ENCODE data around the gene TEX50.
"Not testable (repeated sequence)": the region's sequence is repeated elsewhere in the genome, so short reads cannot be mapped to it uniquely, and the experiment has no call there.

The TEX50 gene

GRCh38 chr1:173635116-173635515 is at the start of gene TEX50:
TSS of gene TEX50 (plus strand) at chr1:173635338. CDS start at chr1:173635522, 184 bp downstream.
- no peak for DNase-seq

- DNase-seq, result peak in 1 of 2 experiments; percentile 49
Measured at GRCh38 chr1:173590557-173590956, 44.6 kb upstream of the TEX50 start.

GRCh38 chr1:173591138-173591537 is 44.0 kb upstream of the TEX50 start:
- not testable (repeated sequence) for DNase-seq

GRCh38 chr1:173596097-173596825 is 38.9 kb upstream of the TEX50 start:
- no peak for DNase-seq

- no peak for DNase-seq
Measured at GRCh38 chr1:173601588-173601987, 33.5 kb upstream of the TEX50 start.

- DNase-seq, result no peak
Measured at GRCh38 chr1:173603056-173603591, 32.0 kb upstream of the TEX50 start, which contains the start of gene SLC9C2. TSS of gene SLC9C2 (minus strand) at chr1:173603072. CDS start at chr1:173601776, 1,296 bp downstream.

GRCh38 chr1:173608503-173609216 is 26.5 kb upstream of the TEX50 start:
- DNase-seq, result no peak

GRCh38 chr1:173613086-173613485 is 22.1 kb upstream of the TEX50 start:
- not testable (repeated sequence) for DNase-seq

- no peak for DNase-seq
Measured at GRCh38 chr1:173616859-173617258, 18.3 kb upstream of the TEX50 start.

GRCh38 chr1:173627269-173627668 is 7.9 kb upstream of the TEX50 start:
- no peak for DNase-seq

- no peak for DNase-seq
Measured at GRCh38 chr1:173628888-173629287, 6.2 kb upstream of the TEX50 start.

- not testable (repeated sequence) for DNase-seq
Measured at GRCh38 chr1:173637236-173638042, 2.3 kb downstream of the TEX50 start.

- no peak for DNase-seq
Measured at GRCh38 chr1:173638043-173639021, 3.2 kb downstream of the TEX50 start.

GRCh38 chr1:173639102-173639501 is 4.0 kb downstream of the TEX50 start:
- no peak for DNase-seq

- DNase-seq, result not testable (repeated sequence)
Measured at GRCh38 chr1:173642450-173643139, 7.5 kb downstream of the TEX50 start.

GRCh38 chr1:173646656-173647055 is 11.5 kb downstream of the TEX50 start:
- DNase-seq, result no peak

GRCh38 chr1:173648880-173649605 is 13.9 kb downstream of the TEX50 start:
- no peak for DNase-seq

- DNase-seq, result no peak
Measured at GRCh38 chr1:173660306-173660705, 25.2 kb downstream of the TEX50 start.

- DNase-seq, result no peak
Measured at GRCh38 chr1:173661271-173661670, 26.1 kb downstream of the TEX50 start.

- DNase-seq, result no peak
Measured at GRCh38 chr1:173661763-173662162, 26.6 kb downstream of the TEX50 start.
